ENCODE measurements around the gene CDCP1. TPM values are rescaled to one million over a fixed set of nuclear protein-coding genes. Genes with fewer than 3 reads are reported as not detected.

The CDCP1 gene
- total and polyA plus RNA-seq, 7 donors: 0.01 to 1.4 (median 0.27) TPM

DNA sequence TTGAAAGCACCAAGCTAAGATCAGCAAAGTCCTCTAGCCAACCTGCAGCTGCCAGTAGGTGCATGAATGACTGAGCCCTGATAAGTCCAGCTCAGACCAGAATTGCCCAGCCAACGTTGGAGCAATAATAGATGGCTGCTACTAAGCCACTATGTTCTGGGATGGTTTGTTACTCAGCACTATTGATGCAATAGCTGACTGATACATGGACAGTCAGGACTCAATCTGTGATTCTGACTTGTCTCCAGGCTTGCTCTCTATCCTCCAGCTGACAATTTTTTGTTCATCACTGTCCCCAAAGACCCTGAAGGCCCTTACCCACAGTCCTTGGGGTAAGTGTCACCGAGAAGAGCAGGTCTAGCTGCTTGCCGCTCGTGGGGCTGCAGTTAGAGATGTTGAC, 55.3 kb downstream of the CDCP1 start:
- H3K4me1 ChIP-seq: no peaks in the 10 kb centered on the region
- intact Hi-C loops (cut with DNase I): no loop called here
- 81 to 88% (median 85%) methylated on average over 4 of the region's 4 CpGs for WGBS, 3 donors

DNA sequence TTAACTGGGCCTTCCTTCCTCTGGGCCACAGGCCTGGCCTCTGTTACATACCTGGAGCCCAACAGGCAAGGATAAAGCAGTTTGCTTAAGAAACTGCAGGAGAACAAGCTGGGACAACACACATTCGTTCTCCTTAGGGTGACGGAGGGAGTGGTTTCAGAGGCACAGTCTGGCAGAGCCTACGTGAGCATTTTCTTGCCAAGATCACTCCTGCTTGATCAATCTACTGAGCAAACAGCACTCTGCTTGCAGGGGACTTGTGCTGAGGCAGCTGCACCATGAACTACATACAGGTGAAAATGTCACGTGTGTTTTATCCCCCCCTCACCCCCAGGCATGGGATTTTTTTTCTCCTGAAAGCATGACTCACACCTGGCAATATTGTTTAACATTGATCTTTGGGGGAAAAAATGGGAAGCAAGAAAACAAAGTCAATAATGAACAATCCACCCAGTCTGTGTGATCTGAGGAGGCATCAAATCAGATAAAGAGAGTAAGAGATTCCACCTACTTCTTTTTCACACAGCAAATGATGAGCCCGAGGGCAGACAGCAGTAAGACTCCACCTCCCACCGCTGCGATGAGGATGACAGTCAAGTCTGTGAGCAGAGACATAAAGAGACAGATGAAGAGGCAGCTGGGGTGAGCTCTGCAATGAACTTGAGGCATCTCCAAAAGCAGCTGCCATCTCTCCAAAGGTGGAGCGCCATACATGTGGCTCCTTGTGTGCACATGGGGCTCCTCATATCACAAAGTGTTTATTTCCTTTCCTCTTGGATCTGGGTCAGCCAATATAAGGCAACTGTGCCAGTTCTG, 57.4 kb downstream of the CDCP1 start:
- Histone ChIP-seq H3K36me3 (ENCODE audit: insufficient read depth in 1 of 2, low read depth in 1 of 2) (no peaks in the 10 kb centered on the region), H3K27ac (no peak overlapping the region), H3K4me3 (no peak overlapping the region), H3K27me3 (ENCODE audit: insufficient read depth in 3 of 3, low read length in 2 of 3) (no peaks in the 10 kb centered on the region), H3K4me1 (no peaks in the 10 kb centered on the region), H3K9me3 (no peaks in the 10 kb centered on the region)
- TF ChIP-seq, protein P1, sequence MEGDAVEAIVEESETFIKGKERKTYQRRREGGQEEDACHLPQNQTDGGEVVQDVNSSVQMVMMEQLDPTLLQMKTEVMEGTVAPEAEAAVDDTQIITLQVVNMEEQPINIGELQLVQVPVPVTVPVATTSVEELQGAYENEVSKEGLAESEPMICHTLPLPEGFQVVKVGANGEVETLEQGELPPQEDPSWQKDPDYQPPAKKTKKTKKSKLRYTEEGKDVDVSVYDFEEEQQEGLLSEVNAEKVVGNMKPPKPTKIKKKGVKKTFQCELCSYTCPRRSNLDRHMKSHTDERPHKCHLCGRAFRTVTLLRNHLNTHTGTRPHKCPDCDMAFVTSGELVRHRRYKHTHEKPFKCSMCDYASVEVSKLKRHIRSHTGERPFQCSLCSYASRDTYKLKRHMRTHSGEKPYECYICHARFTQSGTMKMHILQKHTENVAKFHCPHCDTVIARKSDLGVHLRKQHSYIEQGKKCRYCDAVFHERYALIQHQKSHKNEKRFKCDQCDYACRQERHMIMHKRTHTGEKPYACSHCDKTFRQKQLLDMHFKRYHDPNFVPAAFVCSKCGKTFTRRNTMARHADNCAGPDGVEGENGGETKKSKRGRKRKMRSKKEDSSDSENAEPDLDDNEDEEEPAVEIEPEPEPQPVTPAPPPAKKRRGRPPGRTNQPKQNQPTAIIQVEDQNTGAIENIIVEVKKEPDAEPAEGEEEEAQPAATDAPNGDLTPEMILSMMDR (IDR thresholded peaks at IDR 0.05): no peak
- DNase-seq (no peak), ATAC-seq (no peak)
- WGBS, 3 donors: 76 to 77% (median 77%) methylated on average over 8 of the region's 8 CpGs
- intact Hi-C loops (cut with DNase I): no loop called here

More for the DNA sequence above, 55.3 kb downstream of the CDCP1 start:
- no peaks in the 10 kb centered on the region for H3K36me3 ChIP-seq (ENCODE audit: insufficient read depth in 1 of 2, low read depth in 1 of 2)
- H3K27ac ChIP-seq: no peak overlapping the region
- H3K9me3 ChIP-seq: no peaks in the 10 kb centered on the region
- TF ChIP-seq, protein P1 (IDR thresholded peaks at IDR 0.05): no peak
- no peak for ATAC-seq
- no peaks in the 10 kb centered on the region for H3K27me3 ChIP-seq (ENCODE audit: insufficient read depth in 3 of 3, low read length in 2 of 3)
- H3K4me3 ChIP-seq: no peak overlapping the region
- no peak for DNase-seq

DNA sequence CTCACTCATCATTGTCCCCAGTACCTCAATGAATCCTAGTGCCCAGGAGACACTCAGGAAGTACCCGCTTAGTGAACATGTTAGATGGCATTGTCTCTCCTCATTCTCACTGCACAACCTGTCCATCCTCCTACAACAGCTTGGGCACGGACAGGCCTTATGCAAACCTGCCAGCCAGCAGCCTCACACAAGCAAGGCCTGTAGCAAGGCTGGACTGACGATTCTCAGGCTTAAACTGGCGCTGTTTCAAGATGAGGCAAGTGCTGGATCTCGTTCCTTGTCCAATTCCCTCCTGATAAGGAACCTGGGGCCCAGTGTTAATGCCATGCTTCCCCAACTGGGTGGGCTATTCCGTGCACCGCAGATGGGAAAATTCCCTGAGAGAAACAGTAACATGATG, 59.0 kb downstream of the CDCP1 start:
- no peaks in the 10 kb centered on the region for H3K4me1 ChIP-seq
- DNase-seq: no peak
- no peak overlapping the region for H3K27ac ChIP-seq
- no peaks in the 10 kb centered on the region for H3K9me3 ChIP-seq
- H3K27me3 ChIP-seq (ENCODE audit: insufficient read depth in 3 of 3, low read length in 2 of 3): no peaks in the 10 kb centered on the region
- 73 to 85% (median 77%) methylated on average over 7 of the region's 7 CpGs for WGBS, 3 donors
- ATAC-seq: no peak
- H3K36me3 ChIP-seq (ENCODE audit: insufficient read depth in 1 of 2, low read depth in 1 of 2): no peaks in the 10 kb centered on the region
- intact Hi-C loops (cut with DNase I): no loop called here
- H3K4me3 ChIP-seq: no peak overlapping the region
- TF ChIP-seq, protein P1 (IDR thresholded peaks at IDR 0.05): no peak

DNA sequence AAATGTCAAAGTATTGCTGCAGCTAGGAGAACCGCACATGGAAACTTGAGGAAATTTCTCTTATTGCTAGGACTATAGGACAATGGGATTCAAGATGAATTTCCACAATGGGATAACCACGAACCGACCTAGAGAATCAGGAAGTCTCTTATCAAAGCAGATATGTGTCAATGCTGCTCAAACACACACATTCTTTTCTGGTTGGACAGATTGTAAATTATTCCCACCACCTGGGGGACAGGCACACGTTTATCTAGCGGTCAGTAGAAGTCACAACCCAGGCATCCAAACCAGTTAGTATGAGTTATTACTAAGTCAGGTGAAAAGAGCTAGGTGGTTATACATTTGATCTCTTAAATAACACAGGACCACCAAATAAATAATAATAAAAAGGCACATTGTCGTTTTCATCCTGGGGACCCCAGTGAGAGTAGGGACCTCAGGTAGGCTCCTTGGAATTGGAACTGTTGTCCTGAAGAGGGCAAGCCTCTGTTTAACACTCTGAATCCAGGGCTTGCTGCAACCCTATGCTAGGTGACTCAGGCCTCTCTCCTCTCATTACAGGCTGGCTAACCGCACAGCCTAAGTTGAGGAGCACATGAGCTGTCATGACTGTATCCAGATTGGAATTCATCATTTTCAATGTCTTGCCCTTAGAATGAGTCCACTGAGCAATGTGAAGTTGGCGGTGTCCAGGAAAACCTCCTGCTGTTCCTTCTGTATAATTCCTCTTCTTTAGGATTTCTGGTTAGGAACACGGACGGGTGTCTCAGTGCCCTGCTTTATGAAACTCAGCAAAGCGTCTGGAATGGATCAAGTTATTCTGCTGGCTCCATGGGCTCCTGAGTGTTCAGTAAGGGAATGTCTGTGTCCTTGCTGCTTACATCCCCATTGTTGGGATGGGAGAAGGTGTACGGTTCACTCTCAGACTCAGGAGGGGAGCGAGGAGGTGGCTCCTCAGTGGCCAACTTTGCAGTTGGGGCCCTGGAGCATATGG, 61.1 kb downstream of the CDCP1 start:
- 81 to 85% (median 82%) methylated on average over 13 of the region's 13 CpGs for WGBS, 3 donors
- Histone ChIP-seq H3K36me3 (ENCODE audit: insufficient read depth in 1 of 2, low read depth in 1 of 2) (no peaks in the 10 kb centered on the region), H3K27ac (no peak overlapping the region), H3K4me1 (no peaks in the 10 kb centered on the region), H3K27me3 (ENCODE audit: insufficient read depth in 3 of 3, low read length in 2 of 3) (no peaks in the 10 kb centered on the region), H3K4me3 (no peak overlapping the region), H3K9me3 (no peaks in the 10 kb centered on the region)
- intact Hi-C loops (cut with DNase I): no loop called here
- ATAC-seq (peak in 2 of 4 donors; percentile 49 to 62), DNase-seq (no peak)
- TF ChIP-seq, protein P1 (IDR thresholded peaks at IDR 0.05): no peak

Measured in psoas muscle (tissue), 8 donors.